Measurements from ENCODE around the gene SRGAP1. TPM values are rescaled to one million over a fixed set of nuclear protein-coding genes. Genes with fewer than 3 reads are reported as not detected.

Gene SRGAP1
- total and polyA plus RNA-seq, 2 of the 8 experiments (the other 6 are each of a cell fraction or from before 2014, with no cell fraction given) = 3.2 to 7.3 TPM

- TF ChIP-seq TAF7 (optimal IDR thresholded peaks at IDR 0.05; ENCODE audit: borderline replicate concordance, low read depth, low read length) (no peak), ASH2L (IDR thresholded peaks at IDR 0.05; ENCODE audit: low read length) (no peak)
Observed at GRCh38 chr12:63880742-63881263, 36.3 kb downstream of the SRGAP1 start (continued).
